Stimulated activated CD8-positive, alpha-beta memory T cell treated with anti-CD3 and anti-CD28 coated beads, Interleukin-4, amount 100 ng/mL, for 4 hours (primary cell): ENCODE measurements around the gene MTCL1.

Experiments used
- DNase-seq, 2 donors: peaks; one replicate each; pipeline ENCODE4 v3.0.0-alpha.2; 2020; ENCODE audit warnings: low read depth in 2 of 2, low spot score in 1 of 2

Gene MTCL1

DNA sequence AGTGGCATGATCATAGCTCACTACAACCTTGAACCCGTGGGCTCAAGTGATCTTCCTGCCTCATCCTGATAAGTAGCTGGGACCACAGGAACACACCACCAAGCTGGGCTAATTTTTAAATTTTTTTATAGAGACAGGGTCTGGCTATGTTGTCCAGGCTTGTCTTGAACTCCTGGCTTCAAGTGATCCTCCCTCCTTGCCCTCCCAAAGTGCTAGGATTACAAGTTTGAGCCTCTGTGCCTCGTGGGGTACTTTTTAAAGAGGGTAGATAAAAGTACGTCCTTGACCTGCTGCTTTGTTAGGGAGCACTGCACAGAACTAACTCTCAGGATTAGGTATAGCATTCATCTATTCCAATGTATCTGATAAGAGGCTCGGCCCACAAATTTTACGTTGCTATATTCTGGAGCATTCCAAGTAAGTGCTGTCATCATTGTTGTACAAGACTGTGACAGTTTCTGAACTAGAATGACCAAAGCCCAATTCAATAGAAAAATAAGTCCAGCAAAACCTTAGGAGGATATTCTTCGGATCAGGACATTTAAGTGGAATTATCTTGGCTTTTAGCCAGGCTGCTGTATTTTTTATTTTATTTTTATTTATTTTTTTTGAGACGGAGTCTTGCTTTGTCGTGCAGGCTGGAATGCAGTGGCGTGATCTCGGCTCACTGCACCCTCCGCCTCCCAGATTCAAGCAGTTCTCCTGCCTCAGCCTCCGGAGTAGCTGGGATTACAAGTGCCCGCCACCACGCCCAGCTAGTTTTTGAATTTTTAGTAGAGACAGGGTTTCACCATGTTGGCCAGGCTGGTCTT lies 4.1 kb downstream of the MTCL1 start:
- DNase-seq: no peak

DNA sequence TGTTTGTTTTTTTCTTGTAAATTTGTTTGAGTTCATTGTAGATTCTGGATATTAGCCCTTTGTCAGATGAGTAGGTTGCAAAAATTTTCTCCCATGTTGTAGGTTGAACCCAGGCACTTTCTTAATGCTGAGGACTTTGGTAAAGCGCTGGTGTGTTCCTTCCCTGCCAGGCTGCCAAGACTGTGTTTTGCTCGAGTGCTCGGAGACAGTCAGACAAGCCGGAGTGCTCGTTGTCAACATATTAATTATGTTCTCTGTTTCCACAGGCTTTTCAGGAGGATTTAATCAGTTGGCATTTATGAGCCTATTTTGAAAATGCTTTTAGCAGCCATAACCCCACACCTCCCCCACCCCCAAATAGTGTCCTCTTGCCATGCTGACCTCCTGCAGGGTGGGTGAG lies 6.4 kb downstream of the MTCL1 start:
- no peak for DNase-seq

DNA sequence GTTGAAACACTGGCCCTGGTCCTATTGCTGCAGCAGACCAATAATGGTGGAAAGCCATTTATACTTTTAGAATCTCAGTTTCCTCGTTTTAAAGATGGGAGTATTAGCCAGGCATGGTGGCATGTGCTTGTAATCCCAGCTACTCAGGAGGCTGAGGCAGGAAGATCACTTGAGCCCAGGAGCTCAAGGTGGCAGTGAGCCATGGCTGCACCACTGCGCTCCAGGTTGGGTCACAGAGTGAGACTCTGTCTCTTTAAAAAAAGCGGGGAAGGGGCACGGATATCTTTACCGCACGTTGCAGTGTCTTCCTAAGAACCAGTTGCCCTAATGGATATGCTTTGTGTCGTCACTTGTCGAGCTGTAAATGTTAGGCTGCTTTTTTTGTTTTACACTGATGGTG lies 8.3 kb downstream of the MTCL1 start:
- no peak for DNase-seq

DNA sequence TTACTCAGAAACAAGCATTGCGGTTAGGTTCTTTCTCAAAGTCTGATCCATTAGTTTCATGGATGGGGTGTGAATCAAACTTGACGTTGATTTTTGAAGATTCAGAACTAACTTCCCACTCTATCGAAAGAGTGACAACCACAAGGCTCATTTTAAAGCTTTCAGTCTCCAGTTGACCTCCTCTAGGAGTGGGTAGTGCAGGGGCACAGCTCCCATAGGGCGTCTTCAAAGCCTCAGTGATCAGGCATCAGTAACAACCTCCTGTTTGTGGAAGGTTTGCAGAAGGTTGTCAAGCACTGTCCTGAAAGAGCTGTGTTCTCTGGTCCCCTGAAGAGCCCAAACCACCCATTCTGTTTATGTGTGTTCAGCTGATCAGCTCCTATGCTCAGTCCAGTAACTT lies 10.2 kb downstream of the MTCL1 start:
- DNase-seq: no peak

DNA sequence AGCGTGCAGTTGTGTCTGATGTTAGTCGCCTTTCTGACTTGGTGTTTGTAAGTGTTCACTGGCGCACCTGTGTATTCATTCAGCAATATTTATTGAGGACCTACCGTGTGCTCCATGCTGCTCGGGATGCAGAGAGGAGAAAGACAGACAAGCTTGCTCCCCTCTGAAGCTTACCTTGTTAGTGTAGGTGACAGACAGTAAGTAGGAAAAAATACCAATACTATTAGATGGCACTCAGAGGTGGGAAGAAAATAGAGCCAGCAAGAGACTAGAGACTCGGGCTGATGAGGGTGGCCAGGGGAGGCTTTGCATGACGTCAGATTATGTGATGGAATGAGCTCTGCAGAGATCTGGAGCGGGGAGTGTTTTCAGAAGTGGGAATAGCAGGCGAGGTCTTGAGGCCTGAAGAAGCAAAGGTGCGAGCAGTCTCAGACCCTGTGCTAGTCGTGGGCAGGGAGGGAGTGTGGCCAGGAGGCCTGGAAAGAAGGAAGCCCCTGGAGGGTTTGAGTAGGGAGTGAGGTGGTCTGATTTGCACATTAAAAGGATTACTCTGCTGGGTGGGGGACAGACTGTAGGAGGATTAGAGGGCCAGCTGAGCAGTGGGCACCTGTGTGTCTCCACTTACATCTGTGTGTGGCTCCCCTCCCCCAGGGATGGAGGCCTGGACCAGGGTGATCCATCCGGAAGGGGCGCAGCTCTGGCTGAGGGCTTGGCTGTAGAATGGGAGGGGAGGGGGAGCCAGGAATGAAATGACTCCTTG lies 11.8 kb downstream of the MTCL1 start:
- DNase-seq: no peak

DNA sequence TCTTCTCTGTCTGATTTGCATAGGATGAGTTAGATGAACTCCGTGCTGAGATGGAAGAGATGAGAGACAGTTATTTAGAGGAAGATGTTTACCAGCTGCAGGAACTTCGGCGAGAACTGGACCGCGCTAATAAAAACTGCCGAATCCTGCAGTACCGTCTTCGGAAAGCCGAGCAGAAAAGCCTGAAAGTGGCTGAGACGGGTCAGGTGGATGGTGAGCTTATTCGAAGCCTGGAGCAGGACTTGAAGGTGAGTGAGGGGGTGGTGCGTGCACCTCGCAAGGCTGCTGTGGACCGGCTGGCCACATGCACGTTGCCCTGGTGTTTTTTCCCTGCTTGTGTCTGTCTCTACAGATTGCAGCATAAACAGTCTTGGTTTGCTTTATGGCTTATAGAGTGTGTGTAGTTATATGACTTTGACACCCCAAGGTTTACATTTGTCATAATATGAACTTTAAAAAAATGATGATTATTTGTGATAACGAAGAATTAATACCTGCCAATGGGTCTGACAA lies 13.1 kb downstream of the MTCL1 start:
- no peak for DNase-seq

DNA sequence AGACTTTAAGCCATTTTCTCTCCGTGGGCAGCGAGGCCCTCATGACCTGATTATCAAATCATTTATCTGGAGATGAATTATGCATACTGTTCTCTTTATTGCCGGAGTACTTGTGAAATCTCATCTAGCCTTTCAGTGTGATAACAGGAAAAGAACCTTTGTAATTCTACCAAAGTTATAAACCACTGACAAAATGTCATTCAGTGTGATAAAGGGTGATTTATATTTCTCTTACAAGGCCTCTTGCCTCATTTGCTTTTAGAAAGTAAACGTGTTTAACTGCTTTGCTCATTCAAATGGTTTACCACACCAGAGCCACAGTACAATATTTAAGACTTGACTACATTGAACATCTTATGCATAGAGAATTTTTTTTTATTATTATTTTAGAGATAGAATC lies 13.8 kb downstream of the MTCL1 start:
- DNase-seq: no peak

DNA sequence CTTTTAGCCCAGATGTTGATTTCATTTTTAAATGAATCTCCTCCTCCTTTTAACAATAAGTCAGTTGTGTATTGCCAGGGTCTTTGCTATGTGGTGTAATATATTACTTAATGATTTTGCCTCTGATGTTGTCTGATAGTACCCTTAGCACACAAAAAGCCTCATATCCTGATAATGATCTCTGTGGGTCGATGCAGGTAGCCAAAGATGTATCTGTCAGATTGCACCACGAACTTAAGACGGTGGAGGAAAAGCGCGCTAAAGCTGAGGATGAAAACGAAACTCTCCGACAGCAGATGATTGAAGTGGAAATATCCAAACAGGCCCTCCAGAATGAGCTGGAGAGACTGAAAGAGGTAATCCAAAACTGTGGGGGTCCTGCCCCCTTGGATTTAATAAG lies 14.8 kb downstream of the MTCL1 start:
- no peak for DNase-seq

DNA sequence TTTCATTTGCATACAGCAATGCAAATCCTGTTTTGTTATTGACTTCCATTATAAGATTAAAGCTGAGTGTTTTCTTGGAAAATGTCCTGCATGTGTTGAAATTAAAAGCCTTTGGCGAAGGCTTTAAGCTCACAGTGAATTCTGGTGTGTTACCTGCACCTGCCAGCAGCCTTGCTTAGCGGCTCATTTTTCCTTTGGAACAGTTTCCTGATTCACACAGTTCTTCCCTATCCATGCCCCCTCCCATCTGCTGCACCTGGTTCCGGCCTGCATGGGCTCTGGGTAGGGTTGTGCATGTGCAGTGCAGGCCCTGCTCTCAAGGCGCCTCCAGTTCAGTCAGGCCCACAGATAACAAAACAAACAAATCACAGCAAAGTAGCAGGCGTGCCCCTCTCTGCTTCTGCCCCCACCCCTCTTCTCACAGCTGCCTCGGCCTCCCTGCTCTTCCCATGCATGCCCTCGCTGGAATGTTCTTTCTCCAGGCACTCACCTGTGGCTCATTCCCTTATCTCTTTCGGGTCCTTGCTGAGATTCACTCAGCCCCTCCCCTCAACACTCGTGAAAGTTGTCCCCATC lies 15.8 kb downstream of the MTCL1 start:
- no peak for DNase-seq

DNA sequence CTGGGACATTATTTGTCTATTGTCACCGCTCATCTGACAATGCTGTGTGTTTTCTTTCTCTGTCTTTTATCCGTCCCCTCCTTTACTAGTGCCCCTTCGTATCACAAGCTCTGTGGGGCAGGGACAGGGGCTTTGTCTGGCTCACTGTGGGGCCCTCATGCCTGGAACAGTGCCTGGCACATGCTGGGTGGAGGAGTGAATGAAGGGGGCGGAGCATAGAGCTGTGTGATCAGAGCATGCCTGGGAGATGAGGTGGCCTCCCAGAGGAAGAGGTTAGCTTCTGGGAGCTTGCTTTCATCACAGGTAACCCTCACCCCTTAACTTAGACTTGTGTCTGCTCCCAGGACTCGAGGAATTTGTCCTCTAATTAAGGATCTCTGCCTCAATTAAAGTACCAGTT lies 16.4 kb downstream of the MTCL1 start:
- DNase-seq: no peak

DNA sequence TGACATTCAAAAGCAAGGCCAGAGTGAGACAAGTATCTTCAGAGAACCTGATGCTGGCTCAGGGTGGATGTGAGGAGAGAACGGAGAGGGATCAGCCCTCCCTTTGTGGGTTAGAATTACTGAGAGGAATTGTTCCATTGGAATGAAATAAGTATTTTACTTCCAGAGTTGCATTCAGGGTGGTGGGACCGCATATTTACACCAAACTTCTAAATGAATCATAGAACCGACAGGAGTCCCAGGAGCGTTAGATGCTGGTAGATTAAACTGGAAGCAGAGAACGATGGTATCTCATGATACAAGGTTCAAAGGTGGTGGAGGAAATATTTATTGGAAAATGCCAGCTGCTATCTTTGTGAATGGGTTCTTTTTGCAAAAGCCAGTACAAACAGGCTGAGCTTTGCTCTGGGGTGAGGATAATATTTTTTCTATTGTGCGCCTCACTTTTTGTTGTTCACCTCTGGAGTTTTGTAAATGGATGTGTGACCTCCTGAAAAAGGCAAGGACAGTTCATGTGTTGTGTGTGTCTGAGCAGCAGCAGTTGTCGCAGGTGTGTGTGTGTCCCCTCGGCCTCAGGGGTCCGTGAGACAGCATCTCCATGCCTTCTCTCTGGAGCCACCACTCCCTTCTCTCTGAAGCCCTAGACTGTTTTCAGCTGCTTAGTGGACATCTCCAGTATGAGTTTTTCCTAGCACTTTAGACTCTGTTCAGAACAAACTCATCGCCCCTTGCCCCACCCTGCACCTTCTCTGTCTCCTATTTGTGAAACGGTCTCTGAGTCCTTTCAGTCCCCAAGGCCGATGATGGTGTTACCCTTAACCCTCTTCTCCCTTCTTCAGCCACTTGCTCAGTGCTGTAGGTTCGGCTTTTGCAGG lies 17.8 kb downstream of the MTCL1 start:
- no peak for DNase-seq

DNA sequence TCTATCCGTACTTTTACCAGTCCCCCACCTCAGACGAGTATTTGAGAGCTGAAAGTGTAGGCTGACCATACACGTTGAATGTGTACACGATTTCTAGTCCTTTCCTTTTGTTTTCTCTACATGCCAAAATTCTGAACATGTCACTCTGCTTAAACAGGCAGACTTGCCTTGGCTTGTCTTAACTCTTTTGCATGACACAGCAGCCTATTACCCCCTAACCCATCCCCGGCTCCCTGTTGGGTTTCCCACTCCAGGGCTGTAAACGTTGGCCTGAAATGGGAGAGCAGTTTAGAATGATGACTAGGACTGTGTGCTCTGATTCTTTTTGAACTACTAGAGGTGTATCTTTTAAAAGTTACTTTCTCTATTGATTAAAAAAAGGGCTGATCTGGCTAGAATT lies 19.1 kb downstream of the MTCL1 start:
- no peak for DNase-seq

DNA sequence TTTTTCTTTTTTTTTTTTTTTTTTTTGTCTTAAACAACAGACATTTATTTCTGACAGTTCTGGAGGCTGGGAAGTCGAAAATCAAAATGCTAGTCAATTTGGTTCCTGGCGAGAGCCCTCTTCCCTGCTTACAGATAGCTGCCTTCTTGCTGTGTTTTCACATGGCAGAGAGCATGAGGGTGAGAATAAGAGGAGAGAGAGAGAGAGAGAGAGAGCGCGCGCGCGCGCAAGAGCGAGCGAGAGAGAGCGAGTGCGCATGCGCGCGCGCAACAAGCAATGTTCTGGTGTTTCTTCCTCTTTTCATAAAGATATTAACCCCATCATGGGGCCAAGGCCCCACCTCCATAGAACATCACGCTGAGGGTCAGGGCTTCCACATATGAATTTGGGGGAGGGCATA lies 20.9 kb downstream of the MTCL1 start:
- no peak for DNase-seq

DNA sequence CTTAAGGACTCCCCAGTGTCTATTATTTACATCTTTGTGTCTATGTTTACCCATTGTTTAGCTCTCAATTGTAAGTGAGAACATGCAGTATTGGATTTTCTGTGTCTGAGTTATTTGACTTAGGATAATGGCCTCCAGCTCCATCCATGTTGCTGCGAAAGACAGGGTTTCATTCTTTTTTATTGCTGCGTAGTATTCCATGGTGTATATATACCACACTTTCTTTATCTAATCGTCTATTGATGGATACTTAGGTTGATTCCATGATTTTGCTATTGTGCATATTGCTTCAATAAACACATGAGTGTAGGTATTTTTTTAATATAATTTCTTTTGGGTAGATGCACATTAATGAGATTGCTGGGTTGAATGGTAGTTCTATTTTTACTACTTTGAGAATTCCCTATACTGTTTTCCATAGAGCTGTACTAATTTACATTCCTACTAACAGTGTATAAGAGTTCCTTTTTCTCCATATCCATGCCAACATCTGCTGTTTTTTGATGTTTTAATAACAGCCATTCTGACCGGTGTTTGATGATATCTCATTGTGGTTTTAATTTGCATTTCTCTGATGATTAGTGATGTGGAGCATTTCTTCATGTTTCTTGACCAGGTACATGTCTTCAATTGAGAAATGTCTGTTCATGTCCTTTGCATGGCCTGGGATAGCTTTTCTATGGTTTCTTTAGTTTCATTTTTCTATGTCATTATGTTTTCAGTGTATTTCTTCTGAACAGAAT lies 21.8 kb downstream of the MTCL1 start:
- DNase-seq: no peak

DNA sequence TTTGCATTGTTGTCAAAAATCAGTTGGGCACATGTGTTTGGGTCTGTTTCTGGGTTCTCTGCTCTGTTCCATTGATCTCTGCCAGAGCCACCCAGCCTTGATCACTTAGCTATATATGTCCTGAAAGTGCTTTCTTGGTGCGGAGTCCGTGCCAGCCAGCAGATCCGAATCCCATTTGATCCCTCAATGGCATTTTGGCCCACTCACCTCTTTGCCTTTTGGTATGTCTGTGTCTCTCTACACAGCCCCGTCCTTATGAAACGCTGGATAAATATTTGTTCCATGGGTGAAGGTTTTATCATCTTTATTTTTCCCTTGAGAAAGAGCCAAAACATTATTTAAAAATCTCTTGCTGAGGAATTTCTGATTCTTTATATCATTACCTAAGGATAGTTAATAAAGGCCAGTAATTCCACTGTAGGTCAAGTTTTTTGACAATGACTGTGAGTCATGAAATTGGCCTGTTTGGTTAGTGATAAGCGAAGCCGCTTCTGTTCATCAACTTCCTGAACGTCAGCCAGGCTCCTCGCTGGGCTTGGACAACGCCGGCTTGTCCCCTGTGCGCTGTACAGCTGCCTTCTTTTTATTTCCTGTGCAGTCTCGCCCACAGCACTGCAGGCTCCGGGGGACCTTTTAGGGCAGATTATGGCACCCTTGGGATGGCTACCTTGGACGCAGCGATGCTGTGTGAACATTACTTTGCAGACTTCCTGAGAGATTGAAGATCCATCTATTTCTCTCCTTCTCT lies 24.9 kb downstream of the MTCL1 start:
- no peak for DNase-seq

DNA sequence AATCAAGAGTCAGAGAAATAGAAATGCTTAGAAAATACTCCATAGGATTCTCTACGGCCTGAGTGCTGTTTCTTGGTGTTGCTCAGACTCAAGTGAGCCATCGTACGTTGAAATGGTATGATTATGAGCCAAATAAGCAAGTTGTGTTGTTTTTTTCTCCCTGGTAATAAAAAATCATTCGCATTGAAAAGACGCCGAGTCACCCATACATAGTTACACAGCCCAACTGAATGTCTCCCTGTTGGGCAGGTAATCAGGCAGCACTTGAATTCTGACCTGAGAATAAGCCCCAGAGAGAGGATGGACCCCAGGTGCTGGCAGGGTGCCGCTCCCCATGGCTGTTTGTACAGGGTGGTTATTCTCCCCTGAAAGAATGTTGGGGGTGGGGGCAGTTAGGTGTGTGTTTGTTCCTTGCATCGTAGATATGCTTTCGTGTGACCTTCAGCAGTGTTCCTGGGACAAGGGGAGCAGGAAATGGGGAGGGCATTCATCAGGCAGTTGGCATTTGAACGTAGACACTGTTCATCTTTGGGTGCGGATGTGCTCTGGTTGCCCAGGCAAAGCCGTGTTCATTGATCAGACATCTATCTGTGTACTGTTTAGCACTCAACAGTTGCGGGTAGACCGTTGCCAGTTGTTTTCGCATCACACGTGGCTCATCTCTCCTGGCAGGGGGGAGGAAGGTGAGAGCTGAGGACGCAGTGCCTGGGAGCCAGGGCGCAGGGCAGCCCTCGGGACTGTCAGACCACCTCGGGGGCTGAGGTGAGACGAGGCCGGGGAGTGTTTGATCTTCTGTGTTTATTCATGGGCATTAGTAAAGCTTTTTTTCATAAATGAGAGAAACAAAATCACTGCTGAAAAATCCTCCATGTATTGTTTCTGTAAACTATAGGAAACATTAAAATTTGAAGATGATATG lies 27.3 kb downstream of the MTCL1 start:
- DNase-seq: no peak

DNA sequence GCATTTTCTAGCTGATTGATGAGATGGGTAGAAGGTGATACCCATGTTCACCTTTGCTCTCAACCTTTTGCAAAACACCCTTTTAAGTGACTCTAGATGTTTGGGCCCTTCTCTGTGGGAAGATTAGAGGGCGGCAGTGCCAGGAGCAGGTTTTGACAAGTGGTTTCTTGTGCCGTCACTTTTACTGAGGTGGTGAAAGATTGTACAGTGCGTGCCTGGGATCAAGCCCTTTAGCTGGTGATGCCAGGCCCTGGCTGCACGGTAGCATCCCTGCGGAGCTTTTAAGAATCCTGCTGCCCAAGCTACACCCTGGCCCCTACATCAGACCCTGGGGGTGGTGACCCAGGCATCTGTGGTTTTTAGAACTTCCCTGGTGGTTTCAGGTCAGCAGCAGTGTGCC lies 29.1 kb downstream of the MTCL1 start:
- DNase-seq: no peak

DNA sequence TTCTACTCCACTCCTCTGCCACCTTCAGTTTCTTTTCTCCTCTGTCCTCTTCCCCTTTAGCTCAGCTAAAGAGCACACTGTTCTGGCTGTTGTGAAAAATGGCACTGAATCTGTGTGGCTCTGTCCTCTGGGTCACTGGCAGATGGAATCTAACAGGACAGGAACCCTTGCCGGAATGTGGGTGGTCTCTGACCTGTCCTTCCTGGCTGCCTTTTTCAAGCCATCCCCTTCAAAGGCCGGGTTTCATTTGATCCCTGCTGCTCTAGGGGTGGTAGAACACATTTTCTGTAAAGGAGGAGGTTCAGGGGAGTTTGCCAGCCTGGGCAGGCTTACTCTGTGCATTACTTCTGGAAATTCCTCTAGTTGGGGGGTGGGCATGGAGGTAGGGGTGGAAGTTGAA lies 29.9 kb downstream of the MTCL1 start:
- DNase-seq: no peak

DNA sequence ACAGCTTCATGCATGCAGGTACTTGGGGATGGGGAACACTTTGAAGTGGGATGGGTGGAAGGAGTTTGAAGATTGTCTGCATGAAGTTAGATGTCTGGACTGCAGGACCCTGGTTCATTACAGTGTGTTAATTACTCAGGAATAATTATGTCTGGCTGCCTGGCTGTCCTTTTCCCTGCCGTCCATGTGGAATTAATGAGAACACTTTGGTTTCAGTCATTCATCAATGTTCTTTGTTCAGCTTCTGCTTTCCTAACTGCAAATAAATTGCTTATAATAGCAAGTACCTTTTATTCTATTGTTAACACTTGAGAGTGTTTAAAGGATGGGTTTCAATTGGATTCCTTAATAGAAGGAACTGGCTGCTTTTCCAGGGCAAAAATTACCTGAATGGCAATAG lies 35.8 kb downstream of the MTCL1 start:
- DNase-seq: no peak
